SKM-1 (cell line): ENCODE data around the gene ZNF157.

ENCODE experiments used
- DNase-seq: peaks from one replicate; lab custom pipeline; 2025; ENCODE audit not compliant: unreplicated experiment; lab: John Stamatoyannopoulos, UW

The ZNF157 gene

DNA sequence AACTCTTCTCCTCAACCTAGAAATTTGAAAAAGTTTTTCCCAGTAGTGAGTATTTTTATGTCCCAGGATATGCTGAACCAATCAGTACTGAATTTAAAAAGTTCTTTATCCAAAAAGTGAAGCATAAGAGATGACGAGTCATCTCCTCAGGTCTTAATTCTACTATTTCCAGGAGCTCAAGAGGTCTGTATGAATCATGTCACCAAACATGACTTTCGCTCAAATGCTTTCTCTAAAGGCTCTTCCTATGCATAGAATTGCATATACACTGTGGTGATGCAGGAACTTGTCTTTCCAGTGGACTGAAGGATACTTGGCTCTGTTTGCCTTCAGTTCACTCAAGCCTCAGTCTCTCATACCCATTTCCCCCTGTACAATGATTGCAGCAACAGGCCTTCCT, 76.6 kb downstream of the ZNF157 start:
- DNase-seq, result no peak

DNA sequence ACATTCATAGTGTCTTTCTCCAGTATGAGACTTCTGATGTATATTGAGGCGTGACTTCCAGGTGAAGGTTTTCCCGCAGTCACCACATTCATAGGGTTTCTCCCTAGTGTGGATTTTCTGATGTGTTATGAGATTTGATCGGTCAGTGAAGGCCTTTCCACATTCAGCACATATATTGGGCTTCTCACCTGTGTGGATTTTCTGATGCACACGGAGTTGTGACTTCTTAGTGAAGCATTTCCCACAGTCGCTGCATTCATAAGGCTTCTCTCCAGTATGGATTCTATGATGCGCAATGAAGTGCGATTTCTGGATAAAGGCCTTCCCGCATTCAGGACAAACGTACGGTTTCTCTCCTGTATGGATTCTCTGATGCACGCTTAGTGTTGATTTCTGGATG, 77.2 kb downstream of the ZNF157 start:
- no peak for DNase-seq

DNA sequence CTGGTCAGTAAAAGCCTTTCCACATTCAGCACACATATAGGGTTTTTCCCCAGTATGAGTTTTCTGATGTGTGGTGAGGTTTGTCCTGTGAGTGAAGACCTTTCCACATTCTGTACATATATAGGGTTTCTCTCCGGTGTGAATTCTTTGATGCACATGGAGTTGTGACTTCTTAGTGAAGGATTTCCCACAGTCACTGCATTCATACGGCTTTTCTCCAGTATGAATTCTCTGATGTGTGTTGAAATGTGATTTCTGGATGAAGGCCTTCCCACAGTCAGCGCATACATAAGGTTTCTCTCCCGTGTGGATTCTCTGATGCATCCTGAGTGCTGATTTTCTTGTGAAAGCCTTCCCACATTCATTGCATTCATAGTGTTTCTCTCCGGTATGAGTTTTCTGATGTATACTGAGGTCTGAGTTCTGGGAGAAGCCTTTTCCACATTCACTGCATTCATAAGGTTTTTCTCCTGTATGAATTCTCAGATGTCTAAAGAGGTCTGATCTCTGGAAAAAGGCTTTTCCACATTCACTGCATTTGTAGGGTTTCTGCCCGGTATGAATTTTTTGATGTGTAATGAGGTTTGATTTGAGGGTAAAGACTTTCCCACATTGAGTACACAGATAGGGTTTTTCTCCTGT, 77.9 kb downstream of the ZNF157 start:
- no peak for DNase-seq

DNA sequence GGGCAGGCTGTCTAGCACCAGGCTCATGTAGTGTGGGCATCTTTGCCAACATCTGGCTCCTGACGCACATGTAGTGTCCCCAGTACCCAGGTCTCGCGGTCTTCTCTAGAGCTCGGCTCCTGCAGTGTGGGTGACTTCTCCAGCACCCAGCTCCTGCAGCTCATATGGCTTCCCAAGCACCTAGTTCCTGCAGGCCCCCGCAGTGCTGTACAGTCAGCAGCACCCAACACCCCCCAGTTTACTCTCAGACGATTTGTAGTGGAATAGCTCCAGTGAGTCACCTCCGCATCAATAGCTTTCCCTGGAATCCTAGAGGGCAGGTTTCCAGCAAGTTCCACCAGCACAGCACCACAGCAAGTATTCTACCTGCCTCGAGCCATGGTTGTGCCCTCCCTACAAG, 81.7 kb downstream of the ZNF157 start:
- no peak for DNase-seq

DNA sequence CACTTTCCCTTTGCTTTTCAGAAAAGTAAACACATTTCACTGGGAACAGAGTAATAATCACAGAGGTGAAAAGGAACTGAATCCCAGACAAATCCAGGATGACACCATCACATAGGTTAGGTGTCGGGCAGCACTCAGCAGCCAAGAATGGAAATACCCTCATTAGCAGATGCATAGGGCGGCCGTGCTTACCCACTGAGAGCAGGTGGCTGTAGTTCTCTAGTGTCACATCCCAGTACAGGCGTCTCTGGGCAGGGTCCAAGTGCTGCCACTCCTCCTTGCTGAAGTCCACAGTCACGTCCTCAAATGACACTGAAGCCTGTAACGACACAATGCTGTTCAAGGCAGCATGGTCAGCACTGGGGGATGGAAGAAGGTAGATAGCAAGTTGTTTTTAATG, 85.7 kb downstream of the ZNF157 start:
- no peak for DNase-seq

DNA sequence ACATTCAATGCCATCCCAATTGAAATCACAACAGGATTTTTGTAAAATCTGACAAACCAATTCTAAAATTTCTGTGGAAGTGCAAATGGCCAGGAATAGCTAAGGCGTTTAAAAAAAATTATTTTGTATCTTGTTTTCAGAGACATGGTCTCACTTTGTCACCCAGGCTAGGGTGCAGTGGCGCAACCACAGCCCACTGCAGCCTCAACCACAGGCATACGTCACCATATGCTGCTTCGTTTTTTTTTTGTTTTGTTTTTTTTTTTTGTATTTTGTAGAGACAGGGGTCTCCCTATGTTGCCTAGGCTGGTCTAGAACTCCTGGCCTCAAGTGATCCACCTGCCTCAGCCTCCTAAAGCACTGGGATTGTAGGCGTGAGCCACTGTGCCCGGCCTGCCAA, 88.2 kb downstream of the ZNF157 start:
- DNase-seq, result no peak

DNA sequence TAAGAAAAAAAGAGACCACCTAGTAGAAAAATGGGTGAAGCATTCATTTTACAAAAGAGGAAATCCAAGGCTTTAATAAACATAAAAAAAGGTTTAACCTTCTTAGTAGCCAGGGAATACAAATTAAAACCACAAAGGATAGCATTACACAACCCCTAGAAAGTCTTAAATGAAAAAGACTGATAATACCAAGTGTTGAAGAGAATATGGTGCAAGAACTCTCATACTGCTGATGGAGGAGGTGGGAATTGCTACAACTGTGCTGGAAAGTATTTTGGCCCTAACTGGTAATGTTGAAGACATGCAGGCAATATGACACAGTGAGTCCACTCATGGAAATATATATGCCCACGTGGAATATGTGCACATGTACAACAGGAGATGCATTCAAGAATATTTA, 90.2 kb downstream of the ZNF157 start:
- no peak for DNase-seq
